Endothelial cell of umbilical vein (primary cell): ENCODE measurements around the gene CNTN1. TPM values are rescaled to one million over a fixed set of nuclear protein-coding genes. Genes with fewer than 3 reads are reported as not detected.

ENCODE experiments used
- BruUV-seq: library from RNA; stranded (reverse); fragments of 400-500 nt; replicated peaks from 2 replicates; lab custom pipeline; 2021; lab: Mats Ljungman, UMichigan
- CTCF ChIA-PET: fragments of 300-600, 350-600 bp; sonication (Branson Sonifier 250); formaldehyde crosslinking; loops from one replicate; lab custom pipeline; 2021; ENCODE audit warnings: antibody characterized with exemption, inconsistent platforms; lab: Charles Lee
- POLR2A ChIA-PET: fragments of 300-600, 350-600 bp; sonication (Branson Sonifier 250); formaldehyde crosslinking; loops from one replicate; lab custom pipeline; 2021; ENCODE audit warnings: antibody characterized with exemption, inconsistent platforms; lab: Charles Lee
- DNase-seq: peaks from one replicate; pipeline ENCODE4 v3.0.0-alpha.2; 2011; ENCODE audit warnings: low read depth, low spot score
- FAIRE-seq: peaks from 2 replicates; lab custom pipeline; 2011; peaks lifted over from hg19 to GRCh38; lab: Jason Lieb, UNC
- H2AFZ ChIP-seq: 2 replicates; pipeline ENCODE4 v1.6.0; 2012; ENCODE audit warnings: low read depth, low read length, control low read depth, inconsistent platforms
- H3K27ac ChIP-seq: 2 replicates; pipeline ENCODE4 v1.5.1; 2011; ENCODE audit warnings: low read depth, mild to moderate bottlenecking, control low read depth, low read length, moderate library complexity; ENCODE audit not compliant: insufficient read depth
- H3K27me3 ChIP-seq, 2 experiments: 2 replicates each; pipeline versions ENCODE4 v1.6.0 to v1.6.1; 2011; ENCODE audit warnings: low read length in 2 of 2, mixed read lengths in 1 of 2; ENCODE audit not compliant: control insufficient read depth in 2 of 2, insufficient read depth in 2 of 2
- H3K36me3 ChIP-seq, 2 experiments: 2 replicates in 1 of 2; 3 replicates in 1 of 2; pipeline ENCODE4 v1.5.1; 2011; ENCODE audit warnings: low read length in 2 of 2, mild to moderate bottlenecking in 1 of 2, moderate library complexity in 1 of 2; ENCODE audit not compliant: control insufficient read depth in 2 of 2, insufficient read depth in 2 of 2; ENCODE audit errors: extremely low read depth in 1 of 2
- H3K4me1 ChIP-seq: 3 replicates; pipeline ENCODE4 v1.5.1; 2011; ENCODE audit warnings: mild to moderate bottlenecking, low read length; ENCODE audit not compliant: control insufficient read depth, insufficient read depth; ENCODE audit errors: extremely low read depth
- H3K4me2 ChIP-seq: 2 replicates; pipeline ENCODE4 v1.6.1; 2011; ENCODE audit warnings: low read length, control low read depth, mixed read lengths; ENCODE audit not compliant: insufficient read depth
- H3K4me3 ChIP-seq, 3 experiments: fragments of 200-600 bp in 1 of 3; sonication (generic), shearing (Covaris generic) in 1 of 3; replicated peaks in 1 of 3; 2 replicates each; pipeline ENCODE4 v1.5.1; 2011 to 2016; ENCODE audit warnings: control low read depth in 3 of 3, low read length in 3 of 3, mild to moderate bottlenecking in 2 of 3, inconsistent platforms in 1 of 3, low read depth in 1 of 3, moderate library complexity in 1 of 3; ENCODE audit not compliant: insufficient read depth in 1 of 3
- H3K79me2 ChIP-seq: 2 replicates; pipeline ENCODE4 v1.6.0; 2012; ENCODE audit warnings: low read length, inconsistent platforms; ENCODE audit not compliant: control insufficient read depth, insufficient read depth
- H3K9ac ChIP-seq: replicated peaks from 2 replicates; pipeline ENCODE3; 2011; ENCODE audit warnings: low read length, control low read depth; ENCODE audit not compliant: insufficient read depth; ENCODE audit errors: extremely low read depth
- H3K9me1 ChIP-seq: replicated peaks from 3 replicates; pipeline ENCODE4 v1.6.0; 2011; ENCODE audit warnings: mild to moderate bottlenecking, low read length; ENCODE audit not compliant: control insufficient read depth, insufficient read depth; ENCODE audit errors: extremely low read depth
- H3K9me3 ChIP-seq: replicated peaks from 2 replicates; pipeline ENCODE4 v1.5.1; 2012; ENCODE audit warnings: low read length, inconsistent platforms; ENCODE audit not compliant: control insufficient read depth, insufficient read depth
- H4K20me1 ChIP-seq: replicated peaks from 2 replicates; pipeline ENCODE3; 2011; ENCODE audit warnings: mild to moderate bottlenecking, low read length; ENCODE audit not compliant: control insufficient read depth, insufficient read depth; ENCODE audit errors: extremely low read depth
- CTCF ChIP-seq, 2 donors: IDR thresholded peaks; 1 replicate in 1 of 2; 2 replicates in 1 of 2; pipeline ENCODE4 v1.5.1; 2011; ENCODE audit warnings: low read length in 2 of 2, mild to moderate bottlenecking in 2 of 2, moderate library complexity in 2 of 2, control low read depth in 1 of 2, inconsistent platforms in 1 of 2, low read depth in 1 of 2; ENCODE audit not compliant: insufficient read depth in 1 of 2; ENCODE audit errors: extremely low read depth in 1 of 2
- EZH2 ChIP-seq: IDR thresholded peaks from 2 replicates; pipeline ENCODE4 v1.6.1; 2012; ENCODE audit warnings: borderline replicate concordance, low read depth, mild to moderate bottlenecking, moderate library complexity, low read length, inconsistent platforms; ENCODE audit not compliant: severe bottlenecking
- FOS ChIP-seq: IDR thresholded peaks from 2 replicates; pipeline ENCODE4 v1.6.1; 2011; ENCODE audit warnings: mild to moderate bottlenecking, low read length, moderate library complexity, borderline replicate concordance; ENCODE audit not compliant: insufficient read depth
- GATA2 ChIP-seq: IDR thresholded peaks from 2 replicates; pipeline ENCODE4 v1.7.0; 2011; ENCODE audit warnings: low read depth, mild to moderate bottlenecking, moderate library complexity, mixed read lengths, low read length; ENCODE audit not compliant: insufficient read length, insufficient read depth
- MAX ChIP-seq: IDR thresholded peaks from 2 replicates; pipeline ENCODE4 v1.6.1; 2011; ENCODE audit not compliant: insufficient read depth, insufficient read length
- POLR2AphosphoS5 ChIP-seq: IDR thresholded peaks from 2 replicates; pipeline ENCODE4 v1.6.1; 2012; ENCODE audit warnings: low read depth, mild to moderate bottlenecking, control low read depth, low read length, moderate library complexity; ENCODE audit not compliant: insufficient read depth
- dilution Hi-C: fragments of 300-500 bp; cut with MboI; formaldehyde crosslinking; loops from one replicate; pipeline ENCODE4 v1.15.0; 2019; ENCODE audit warnings: low sequenced_read_pairs; ENCODE audit not compliant: extremely low pct_ligation_motif_present
- intact Hi-C: fragments of 100-400 bp; cut with micrococcal nuclease; formaldehyde crosslinking; loops from one replicate; pipeline ENCODE4 v1.10.0; 2022
- polyA plus RNA-seq, 4 experiments: library from polyadenylated mRNA; depleted of rRNA in 3 of 4; stranded (reverse) in 3 of 4; unstranded in 1 of 4; fragments of >200 nt; gene quantifications; 2 replicates each; pipeline versions ENCODE4 v1.2.1 to v1.2.3, GENCODE V29; 2011 to 2012; ENCODE audit warnings: missing spikeins in 1 of 4
- total RNA-seq: library from RNA; stranded (reverse); gene quantifications from 2 replicates; pipeline ENCODE4 v1.2.3, GENCODE V29; 2021

The CNTN1 gene
- total and polyA plus RNA-seq, 2 donors (not counting 3 experiments of a cell fraction or from before 2014, with no cell fraction given): 0.07 TPM; not detected in 1

- H3K27me3 ChIP-seq: no peaks in the 10 kb centered on the region
- TF ChIP-seq FOS: no peak
- TF ChIP-seq EZH2: no peak
- no peak for TF ChIP-seq POLR2AphosphoS5
- TF ChIP-seq MAX: no peak
- TF ChIP-seq CTCF (IDR thresholded peaks at IDR 0.05; ENCODE audit: extremely low read depth in 1 of 2, insufficient read depth in 1 of 2, low read depth in 1 of 2, low read length in 2 of 2): no peak
- TF ChIP-seq GATA2: no peak
- no peaks in the 10 kb centered on the region for H3K9me1 ChIP-seq
- no peak overlapping the region for H3K4me3 ChIP-seq
- no peaks in the 10 kb centered on the region for H4K20me1 ChIP-seq
- dilution Hi-C loops: no loop called here
- CTCF ChIA-PET: no interaction called here
- DNase-seq (no peak), FAIRE-seq (no peak)
- no peaks in the 10 kb centered on the region for H3K4me1 ChIP-seq
- H3K36me3 ChIP-seq: no peaks in the 10 kb centered on the region
- no peaks in the 10 kb centered on the region for H3K79me2 ChIP-seq
- no TSS peak for BruUV-seq
- H3K4me2 ChIP-seq: no peak overlapping the region
- POLR2A ChIA-PET: no interaction called here
- H3K9me3 ChIP-seq: no peaks in the 10 kb centered on the region
- no peak overlapping the region for H2AFZ ChIP-seq
- intact Hi-C loops: no loop called here
- H3K27ac ChIP-seq: no peak overlapping the region
- H3K9ac ChIP-seq: no peak overlapping the region
Measured at GRCh38 chr12:40870981-40871380, 178.7 kb downstream of the CNTN1 start.
